ENCODE data around the gene ARHGAP22.
A peak's percentile ranks its signal among the peaks of the same experiment; 100 is the strongest.

The ARHGAP22 gene

DNA sequence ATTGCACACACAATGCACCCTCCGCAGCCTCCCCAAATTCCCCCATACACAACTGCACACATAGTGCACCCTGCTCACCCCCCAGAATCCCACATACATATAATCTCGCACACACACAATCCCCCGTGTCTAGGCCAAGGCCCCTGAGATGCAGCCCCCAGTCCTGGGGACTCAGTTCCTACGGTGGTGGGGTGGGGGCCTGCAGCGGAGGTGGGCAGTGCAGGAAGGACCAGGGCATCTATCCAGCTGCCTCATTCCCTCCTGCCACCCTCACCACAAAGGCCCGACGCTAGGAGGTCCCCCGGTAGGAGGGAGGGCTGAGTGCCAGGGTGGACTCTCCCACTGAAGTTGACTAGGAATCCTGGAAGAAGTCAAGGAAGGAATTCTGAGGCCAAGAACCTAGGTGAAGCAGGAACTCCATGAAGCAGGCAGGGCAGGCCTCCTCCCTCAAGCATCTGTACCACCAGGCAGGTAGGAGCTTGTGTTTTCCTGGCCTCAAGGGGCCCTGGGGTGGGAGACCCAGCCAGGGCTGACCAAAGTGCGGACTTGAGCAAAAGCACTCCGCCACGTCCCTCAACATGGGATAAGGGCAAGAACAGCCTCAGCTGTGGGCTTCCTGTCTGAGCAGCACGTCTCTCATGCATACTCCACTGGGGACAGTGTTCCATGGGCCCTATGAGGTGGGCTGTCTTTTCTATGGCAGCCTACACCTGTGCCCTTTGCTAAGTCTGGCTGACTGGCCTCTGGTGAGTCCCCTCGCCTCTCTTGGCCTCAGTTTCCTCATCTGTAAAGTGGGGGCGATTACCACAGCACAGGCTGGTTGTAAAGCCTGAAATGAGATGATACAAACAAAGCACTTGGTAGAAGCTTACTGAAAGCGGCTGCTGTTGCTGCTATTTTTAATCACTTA is 152.6 kb downstream of the ARHGAP22 start:
- no peak for DNase-seq (ENCODE audit: low read depth, low spot score)

DNA sequence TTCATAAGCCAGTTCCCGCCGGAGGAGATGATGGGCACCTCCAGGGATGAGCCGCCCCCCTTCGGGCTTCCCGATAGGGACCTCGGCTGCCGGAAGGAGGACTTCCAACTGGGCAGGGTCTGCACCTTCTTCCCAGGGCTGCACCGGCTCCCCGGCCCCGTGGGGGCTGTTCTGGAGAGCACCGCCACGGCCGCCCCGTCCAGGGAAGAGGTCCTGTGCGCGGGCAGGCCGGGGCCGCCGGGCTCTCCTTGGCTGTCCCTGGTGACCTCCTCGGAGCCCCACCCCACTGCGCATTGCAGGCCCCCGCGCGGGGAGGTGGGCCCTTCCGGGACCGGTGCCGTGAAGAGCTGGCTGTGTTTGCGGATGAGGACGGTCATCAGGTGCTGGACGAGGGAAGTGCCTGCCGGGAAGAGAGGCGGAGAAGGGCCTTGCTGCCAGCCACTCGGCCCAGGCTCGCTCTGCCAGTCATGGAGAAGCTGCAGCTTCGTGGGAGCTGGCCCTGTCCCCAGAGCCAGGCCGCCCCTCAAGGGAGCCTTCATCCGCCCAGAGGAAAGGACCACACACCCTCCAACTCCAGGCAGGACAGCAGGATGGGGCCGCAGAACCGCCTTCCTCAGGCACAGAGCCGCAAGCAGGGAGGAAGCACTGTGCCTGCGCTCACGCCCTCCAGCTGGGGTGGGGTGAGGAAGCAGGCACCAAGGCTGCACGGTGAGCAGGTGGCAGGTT is 154.0 kb downstream of the ARHGAP22 start:
- DNase-seq (ENCODE audit: low read depth, low spot score) = no peak

DNA sequence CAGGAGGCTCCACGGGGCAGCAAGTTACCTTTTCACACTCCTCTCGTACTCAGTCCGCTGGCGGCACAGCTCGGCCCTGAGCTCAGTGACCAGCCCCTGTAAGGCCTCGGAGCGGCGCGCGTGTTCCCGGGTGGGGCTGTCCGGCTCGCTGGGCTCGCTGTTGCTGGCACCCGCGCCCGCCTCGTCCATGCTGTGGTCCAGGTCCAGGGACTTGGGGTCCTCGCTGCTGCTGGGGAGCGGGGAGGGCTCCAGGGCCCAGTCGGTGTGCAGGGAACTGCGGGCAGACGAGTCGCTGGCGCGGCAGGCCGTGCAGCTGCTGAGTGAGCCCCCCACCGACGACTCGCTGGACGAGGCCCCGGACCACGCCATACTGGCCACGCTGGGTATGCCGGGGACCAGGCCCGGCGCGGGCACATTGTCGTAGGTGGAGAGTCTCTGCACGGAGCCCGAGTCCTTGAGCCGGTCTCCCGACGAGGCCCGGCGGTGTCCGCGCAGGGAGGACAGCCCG is 154.6 kb downstream of the ARHGAP22 start:
- no peak for DNase-seq (ENCODE audit: low read depth, low spot score)

DNA sequence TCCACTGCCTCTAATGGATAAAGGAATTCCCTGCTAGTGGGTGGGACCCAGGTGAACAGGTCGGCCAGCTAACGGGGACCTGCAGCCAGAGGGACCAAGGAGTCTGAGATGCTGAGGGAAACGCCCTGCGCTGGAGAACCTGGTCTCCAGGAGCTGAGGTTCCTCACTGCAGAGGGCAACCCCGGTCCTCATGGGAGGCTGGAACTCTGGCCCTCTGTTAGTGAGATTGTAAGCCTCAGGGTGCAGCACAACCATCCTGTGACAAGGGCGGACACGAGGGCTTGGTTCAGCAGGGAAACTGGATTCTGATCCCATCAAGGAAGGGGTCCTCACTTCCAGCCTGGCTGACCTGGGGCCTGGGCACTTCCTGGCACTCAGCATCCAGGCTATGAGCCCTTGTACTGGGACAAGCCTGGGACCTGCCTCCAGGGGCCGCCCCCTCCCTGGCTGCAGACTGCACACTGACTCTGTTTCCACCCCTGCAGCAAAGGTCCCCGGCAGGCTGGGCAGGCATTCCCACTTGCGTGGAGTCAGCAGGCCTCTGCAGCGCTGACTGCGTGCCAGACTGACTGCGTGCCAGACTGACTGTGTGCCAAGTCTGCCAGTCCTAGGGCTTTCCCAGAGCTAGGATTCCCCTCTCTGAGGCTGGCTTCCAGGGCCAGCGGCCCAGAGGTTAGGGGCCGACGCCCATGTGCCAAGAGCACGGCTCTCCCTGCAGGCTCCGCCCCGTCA is 155.2 kb downstream of the ARHGAP22 start:
- no peak for DNase-seq (ENCODE audit: low read depth, low spot score)

DNA sequence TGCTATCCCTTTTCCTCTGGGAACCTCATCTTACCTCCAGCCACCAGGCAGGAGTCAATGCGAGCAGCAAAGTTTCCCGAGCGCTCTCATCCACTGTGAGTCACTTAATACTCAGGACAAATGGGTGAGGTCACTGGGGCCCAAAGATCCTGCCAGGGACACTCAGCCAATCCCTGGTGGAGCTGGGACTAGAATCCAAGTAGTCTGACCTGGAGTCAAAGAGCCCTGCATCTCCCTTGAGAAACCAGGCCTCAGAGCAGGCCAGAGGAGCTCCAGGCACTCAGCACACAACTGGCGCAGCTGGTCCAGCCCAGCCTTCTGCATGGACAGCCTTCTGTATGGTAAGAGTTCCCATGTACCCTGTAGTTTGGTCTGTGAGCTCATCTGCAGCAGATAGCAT is 156.1 kb downstream of the ARHGAP22 start:
- DNase-seq (ENCODE audit: low read depth, low spot score) = no peak

DNA sequence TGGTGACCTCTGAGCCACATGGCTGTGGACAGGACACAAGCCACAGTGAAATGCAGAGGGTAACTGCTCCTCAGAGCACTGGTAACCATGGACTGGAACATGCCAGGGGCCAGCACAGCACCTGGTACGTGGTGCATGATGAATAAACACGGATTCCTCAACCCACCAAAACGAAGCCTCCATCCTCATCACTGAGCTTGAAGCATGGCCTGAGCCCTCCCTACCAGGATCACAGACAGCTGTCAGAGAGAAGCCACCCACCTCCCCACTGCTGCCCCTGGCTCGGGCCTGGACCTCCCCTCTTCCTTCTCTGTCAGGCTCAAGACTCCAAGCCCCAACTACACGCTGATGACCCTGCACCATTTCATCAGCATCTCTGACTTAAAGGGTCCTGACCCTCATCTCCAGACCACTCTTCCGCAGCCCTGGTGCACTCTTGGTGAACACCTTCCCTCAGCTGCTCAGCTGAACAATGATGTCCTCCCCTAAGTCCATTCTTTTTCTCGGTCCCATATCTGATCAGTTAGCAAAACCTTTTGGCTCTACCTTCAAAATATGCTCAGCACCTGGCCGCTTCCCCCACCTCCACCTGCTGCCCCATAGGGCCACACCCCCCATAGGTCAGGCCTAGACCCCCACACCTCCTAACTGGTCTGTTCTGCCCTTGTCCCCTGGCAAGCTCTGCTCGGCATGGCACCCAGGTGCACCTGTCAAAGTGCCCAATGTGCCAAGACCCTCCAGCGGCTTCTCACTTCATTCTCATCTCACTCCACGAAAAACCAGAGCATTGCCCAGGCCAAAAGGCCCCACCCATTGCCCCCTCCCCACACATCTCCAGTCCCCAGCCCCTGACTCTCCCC is 157.3 kb downstream of the ARHGAP22 start:
- no peak for DNase-seq (ENCODE audit: low read depth, low spot score)

DNA sequence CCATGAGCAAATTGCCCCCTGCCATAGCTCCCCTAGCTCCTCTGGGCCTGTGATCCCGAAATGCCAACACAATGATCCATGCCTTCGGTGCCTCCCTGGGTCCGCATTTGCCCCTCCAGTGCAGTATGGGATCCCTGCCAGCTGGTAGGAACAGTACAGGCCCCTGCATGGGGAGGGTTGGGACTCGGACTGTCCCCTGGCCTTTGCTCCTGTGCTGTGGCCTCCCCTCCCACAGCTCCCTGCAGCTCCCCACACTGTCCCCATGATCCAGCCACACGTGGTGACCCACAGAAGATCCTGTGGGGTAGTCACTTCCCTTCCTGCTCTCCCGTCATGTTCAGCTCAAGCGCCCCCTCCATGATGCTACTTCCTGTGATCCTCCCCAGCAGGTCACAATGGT is 158.1 kb downstream of the ARHGAP22 start:
- no peak for DNase-seq (ENCODE audit: low read depth, low spot score)

DNA sequence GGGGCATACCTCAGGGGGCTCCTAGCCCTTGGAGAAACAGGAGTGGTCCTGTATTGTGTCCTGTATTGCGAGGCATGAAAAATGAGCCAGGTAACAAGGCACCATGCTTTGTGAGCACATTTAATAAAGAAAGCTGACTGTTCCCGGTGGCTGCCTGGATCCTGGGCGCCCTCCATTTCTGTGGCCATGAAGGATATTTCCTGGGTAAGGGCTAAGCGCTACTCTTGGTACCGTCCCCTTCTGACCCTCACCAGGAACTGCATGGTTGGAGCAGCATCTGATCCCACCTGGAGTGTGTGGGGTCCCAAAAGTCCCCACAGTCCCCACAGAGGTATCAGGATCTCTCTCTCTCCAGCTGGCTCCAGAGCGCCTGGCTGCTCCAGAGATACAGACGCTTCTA is 158.9 kb downstream of the ARHGAP22 start:
- DNase-seq (ENCODE audit: low read depth, low spot score) = no peak

DNA sequence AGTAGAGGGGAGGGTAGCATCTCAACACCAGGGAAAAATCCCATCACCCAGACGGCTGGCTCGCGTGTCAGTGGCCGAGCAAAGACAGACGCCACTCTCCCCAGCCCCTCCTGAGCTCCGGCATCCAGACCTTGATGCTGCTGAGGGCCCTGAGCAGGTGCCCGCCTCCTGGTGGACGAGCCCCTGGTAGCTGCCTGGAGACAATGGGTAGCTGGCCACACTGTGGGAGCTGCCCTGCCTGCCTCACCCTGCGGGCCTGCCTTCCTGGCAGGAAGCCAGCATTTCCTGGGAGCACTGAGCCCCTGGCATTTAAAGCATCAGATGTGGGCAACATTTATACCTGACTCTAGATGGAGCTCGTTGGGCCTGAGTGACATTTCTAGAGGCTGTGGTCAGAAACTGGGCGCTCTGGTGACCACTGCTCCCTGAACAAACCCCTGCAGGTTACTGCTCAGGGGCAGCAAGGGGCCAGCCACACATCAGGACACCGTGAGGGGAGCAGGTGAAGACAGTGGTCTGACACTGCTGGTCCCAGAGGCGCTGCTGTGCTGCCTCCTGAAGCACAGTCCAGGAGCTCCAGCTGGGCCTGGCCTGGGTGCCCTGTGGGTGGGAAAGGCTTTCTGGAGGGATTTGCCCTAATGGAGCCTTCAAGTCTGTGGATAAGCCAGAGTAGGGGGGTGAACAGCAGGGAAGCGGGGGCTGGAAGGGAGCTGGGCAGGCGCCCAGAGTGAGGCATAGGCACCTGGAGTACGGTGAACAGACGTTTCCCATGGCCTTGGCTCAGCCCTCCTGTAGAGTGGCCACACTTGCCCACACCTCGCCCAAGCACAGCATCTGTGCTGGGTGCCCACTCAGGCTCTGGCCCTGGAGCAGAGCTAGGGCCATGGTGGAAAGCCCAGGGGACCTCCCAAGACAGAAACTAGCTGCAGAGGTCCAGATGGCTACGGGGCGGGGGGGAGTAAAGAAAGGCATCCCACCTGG is 159.7 kb downstream of the ARHGAP22 start:
- DNase-seq (ENCODE audit: low read depth, low spot score) = no peak

DNA sequence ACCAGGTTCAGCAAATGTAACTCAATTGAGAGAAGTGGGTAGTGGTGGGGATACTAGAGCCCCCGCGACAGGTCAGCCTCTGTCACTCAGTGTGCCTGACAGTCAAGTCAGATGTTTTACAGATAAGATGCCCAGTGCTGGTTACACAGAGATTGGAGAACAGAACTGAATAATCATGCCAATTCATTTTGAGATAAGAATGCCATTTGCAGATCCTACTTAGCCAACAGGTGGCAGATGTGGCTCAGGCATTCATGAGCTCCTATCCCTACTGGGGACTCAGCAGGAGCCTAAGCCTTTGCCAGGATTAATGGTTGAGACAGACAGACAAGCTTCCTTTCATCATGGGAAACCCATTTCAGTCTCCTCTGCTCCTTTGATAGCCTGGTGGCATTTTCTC is 160.6 kb downstream of the ARHGAP22 start:
- peak; percentile 30 for DNase-seq (ENCODE audit: low read depth, low spot score)

DNA sequence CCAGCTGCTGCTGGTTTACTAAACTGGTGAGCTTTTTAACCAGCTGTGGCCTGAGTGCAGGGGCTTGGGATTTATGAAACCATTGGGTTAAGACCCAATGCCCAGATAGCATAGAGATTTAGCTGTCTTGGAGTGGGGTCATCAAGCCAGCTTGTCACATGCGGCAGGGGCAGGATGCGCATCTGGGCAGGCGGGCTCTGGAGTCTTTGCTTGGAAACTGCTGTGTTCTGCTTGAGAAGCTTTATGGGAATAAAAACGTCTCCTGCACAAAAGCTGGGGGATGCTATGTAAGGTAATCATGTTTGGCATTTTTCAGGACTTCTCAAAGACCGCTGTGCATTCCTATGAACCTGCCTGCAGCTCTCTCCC is 162.1 kb downstream of the ARHGAP22 start:
- DNase-seq (ENCODE audit: low read depth, low spot score) = no peak

DNA sequence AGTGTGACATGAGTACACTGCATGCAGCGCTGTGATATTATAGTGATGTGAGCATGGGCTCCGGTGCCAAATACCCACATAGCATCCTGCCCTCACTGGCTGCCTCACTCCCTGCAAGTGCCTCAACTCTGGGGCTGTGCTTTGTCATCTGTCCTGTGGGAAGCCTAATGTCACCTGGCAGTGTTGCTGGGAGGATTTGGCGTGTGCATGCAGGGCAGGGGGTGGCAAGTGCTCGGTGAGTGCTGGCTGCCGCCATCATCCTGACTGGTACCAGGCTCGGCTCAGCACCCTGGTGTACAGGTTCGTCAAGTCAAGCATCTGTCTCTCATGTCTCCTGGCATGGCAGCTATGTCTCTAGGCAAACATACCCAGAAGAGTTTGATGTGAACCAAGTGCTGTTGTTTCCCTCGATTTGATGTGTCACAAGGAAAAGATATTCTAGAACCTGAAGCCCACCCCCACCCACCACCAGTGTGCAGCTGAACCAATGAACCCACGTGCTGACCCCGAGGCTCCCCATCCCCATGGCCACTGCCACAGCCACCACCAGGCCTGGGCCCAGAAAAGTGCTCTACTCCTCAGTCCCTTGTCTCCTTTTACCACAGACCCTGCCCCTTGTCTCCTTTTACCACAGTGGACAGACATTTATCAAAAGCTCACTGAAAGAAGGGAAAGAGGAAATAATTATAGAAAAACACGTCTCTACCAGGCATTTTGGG is 162.6 kb downstream of the ARHGAP22 start:
- no peak for DNase-seq (ENCODE audit: low read depth, low spot score)

DNA sequence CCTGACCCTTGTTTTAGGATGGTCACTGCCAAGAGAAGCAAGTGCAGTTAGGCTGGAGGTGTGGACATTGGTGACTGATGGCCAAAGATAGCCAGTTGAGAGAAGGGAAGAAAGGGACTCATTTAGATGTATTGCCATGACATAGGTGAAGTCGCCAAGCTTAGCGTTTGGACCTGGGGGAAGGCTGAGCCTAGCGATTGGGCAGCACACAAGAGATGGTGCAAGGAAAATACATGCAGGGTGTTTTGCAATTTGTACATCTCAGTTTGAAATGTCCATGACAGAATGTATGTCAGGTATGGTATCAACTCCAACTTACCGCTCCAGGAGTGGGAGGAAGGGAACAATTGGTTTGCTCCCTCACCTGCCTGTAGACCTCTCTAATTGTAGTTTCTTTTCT is 164.1 kb downstream of the ARHGAP22 start:
- DNase-seq (ENCODE audit: low read depth, low spot score) = no peak

DNA sequence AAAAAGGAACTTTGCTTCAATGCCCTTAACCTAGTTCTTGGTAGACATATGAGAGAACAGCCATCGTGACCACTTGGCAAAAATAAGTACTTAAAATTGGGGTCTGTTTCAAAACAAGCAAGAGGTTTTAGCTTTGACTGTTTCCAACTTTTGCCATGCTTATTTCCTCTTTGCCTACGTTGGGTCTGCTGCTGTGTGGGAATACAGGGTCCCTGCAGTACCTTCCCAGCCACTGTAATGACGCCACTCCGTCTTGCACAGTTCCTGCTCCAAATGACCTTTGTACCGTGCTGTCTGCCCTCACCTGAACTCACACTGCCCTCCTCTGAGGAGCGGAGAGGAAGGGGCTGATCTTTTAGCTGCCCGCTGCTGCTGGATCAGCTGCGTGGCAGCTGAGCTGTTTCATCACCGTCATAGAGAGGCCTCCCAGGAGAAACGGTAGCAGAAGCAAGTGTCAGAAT is 165.3 kb downstream of the ARHGAP22 start:
- no peak for DNase-seq (ENCODE audit: low read depth, low spot score)

DNA sequence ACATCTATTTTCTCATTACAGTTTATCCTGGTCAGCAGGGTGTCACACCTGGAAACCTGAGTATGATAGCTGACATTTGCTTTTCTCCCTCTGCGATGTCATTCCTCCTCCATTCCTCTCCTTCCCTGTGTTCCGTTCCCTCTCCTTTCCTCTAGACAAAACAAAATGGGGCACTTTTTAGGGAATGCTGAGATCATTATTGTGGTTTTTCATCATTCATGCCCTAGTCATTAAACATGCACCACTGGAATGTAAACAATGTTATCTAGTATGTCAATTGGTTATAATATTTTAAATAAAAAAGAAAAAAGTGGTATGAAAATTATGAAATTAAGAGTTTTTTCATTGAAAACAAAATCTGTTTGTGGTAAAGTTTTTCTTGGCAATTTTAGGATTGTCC is 165.8 kb downstream of the ARHGAP22 start:
- DNase-seq (ENCODE audit: low read depth, low spot score) = no peak

DNA sequence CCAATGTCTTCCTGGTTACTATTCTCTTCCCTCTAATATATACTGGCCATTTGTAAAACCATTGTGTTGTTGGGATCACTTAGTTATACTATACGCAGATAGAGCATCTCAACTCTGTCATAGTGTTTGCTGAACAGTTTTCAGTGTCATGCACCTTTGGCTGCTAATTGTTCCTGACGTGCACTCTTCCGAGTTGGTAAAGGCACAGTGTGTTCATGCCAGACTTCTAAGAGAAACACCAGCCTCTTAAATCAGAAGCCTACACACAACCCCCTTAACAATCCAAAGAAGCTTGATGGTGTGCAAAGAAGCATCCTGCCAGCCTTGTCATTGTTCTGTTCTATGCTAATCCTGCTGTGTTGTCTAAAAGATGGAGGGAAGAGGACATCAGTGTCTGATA is 167.3 kb downstream of the ARHGAP22 start:
- DNase-seq (ENCODE audit: low read depth, low spot score) = no peak

DNA sequence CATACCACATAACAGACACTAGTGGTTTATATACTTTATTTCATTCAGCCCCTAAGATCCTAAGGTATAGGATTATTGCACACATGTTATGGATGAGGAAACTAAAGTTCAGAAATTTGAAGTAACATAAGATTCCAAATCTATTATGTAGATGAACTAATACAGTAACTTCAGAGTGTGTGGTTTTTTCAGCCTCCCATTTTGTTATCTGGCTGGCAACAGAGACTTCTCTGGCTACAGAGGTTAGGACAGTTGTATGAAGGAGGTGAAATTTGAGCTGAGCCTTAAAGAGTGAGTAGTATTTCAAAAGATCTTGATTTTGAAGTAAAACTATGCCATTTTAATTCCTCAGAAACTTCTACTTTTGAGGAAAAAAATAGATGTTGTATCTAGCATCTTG is 173.0 kb downstream of the ARHGAP22 start:
- no peak for DNase-seq (ENCODE audit: low read depth, low spot score)

DNA sequence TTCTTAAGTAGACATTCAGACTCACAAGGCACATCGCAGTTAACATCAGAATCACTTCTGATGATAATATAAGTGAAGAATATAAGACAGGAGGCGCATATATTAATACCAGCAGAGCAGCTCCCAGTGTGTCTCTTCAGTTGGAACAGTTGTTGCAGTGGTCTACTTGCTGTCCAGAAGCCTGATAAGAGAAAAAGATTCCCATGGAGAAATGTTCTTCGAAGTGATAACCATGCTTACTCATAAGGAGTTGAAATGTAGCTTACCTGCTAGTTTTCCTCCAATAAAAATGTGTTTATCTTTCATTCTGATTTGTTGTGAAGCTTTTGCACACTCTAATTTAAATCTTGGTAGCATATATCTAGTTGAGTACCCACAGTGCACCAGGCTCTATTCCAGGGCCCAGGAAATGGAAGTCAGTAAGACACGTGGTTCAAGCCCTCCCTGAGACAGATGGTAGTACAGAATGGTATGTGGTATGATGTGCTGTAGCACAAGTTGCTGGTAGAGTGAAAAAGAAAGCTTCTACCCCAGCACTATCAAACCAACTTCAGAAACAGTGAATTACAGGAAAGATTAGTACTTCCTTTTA is 174.4 kb downstream of the ARHGAP22 start:
- DNase-seq (ENCODE audit: low read depth, low spot score) = no peak

DNA sequence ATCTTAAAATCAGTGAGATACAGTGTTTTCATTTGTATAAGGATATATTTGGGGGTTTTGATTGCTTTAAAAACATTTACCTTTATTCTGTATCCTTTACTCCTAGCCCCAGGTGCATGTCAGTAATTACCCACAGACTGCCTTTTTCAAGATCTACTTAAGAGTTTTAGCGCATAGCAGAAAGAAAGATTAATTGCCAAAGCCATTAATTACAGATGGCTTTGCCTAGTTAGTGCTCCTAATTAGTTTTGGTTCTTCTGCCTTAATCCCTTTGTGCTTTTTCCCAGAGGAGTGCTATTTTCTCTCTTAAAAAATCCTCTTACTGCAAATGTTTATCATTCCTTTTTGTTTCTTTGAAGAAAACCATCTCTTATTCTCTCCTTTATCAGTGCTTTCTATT is 175.6 kb downstream of the ARHGAP22 start:
- no peak for DNase-seq (ENCODE audit: low read depth, low spot score)

Data from iPS DF 19.7 (cell line).